Skeletal muscle cell (primary cell): Measurements from ENCODE around the gene EHMT2.
A peak's percentile ranks its signal among the peaks of the same experiment; 100 is the strongest.
"Not testable (repeated sequence)": the region's sequence is repeated elsewhere in the genome, so short reads cannot be mapped to it uniquely, and the experiment has no call there.

ENCODE experiments used
- DNase-seq: peaks from one replicate; pipeline ENCODE4 v3.0.0-alpha.2; 2010; ENCODE audit warnings: low read depth
- H3K4me3 ChIP-seq: 2 replicates; pipeline ENCODE4 v1.5.1; 2011; ENCODE audit warnings: low read depth, mild to moderate bottlenecking, control low read depth, low read length, moderate library complexity

EHMT2 gene

DNA sequence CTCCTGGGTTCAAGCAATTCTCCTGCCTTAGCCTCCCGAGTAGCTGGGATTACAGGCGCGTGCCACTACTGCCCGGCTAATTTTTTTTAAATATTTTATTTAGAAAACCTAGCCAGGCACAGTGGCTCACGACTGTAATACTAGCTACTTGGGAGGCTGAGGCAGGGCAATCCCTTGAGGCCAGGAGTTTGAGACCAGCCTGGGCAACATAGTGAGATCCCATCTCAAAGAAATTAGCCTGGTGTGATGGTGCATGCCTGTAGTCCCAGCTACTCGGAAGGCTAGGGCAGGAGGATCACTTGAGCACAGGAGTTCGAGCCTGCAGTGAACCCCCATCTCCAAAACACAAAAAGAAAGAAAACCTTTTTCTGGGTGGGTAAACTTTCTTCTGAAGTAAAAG, 21.1 kb downstream of the EHMT2 start:
- DNase-seq = no peak
- H3K4me3 ChIP-seq = no peak overlapping the region

DNA sequence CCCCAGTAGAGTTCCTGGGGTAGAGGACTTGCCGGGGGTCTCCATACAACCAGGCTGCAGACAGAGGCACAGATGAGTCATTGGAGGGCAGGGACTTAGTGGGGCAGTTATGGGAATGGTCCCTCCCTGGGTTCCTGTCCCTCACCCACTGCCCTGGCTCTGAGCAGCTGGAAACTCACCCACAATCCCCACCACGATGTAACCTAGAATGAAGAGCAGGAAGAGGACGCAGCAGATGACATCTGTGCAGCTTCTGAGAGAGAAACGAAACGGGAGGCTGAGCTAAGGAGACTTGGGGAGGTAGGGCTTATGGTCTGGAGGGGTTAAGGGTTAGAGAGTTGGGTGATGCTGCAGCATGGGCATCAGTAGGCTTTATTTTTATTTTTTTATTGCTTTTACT, 21.6 kb downstream of the EHMT2 start:
- no peak overlapping the region for H3K4me3 ChIP-seq
- no peak for DNase-seq

GRCh38 chr6:31874836-31875572, 22.5 kb downstream of the EHMT2 start:
- no peak overlapping the region for H3K4me3 ChIP-seq
- no peak for DNase-seq

GRCh38 chr6:31874084-31874670, 23.3 kb downstream of the EHMT2 start:
- DNase-seq = no peak
- no peak overlapping the region for H3K4me3 ChIP-seq

GRCh38 chr6:31871046-31871659, 26.3 kb downstream of the EHMT2 start:
- DNase-seq = no peak
- H3K4me3 ChIP-seq = no peak overlapping the region

DNA sequence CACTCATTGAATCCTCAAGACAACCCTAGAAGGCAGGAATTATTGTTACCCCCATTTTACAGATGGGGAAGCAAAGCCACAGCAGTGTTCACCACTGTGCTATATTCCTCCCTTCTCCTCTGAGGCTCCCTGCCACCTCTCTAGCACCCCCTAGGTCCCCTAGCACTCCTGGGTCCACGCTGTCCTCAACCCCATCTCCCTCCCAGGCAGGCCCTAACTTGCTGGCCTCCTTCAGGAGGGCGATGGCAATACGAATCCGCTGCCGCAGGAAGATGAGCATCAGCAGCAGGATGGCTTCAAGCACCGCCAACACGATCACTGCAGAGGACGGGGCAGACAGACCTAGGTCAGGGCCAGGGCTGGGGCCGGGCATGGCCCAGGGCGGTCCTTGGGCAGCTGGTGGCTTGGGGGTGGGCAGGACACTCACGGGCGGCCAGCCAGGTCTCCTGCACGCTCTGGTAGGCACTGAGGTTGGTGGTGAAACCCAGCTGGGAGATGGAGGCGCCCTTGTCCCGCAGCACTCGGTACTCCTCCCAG, 27.0 kb downstream of the EHMT2 start:
- no peak for DNase-seq
- no peak overlapping the region for H3K4me3 ChIP-seq

- DNase-seq = no peak
- no peak overlapping the region for H3K4me3 ChIP-seq
These were observed 28.2 kb downstream of the EHMT2 start for GRCh38 chr6:31869343-31869742.

- not testable (repeated sequence) for H3K4me3 ChIP-seq, DNase-seq
These were observed 28.9 kb downstream of the EHMT2 start for GRCh38 chr6:31868658-31868971.

DNA sequence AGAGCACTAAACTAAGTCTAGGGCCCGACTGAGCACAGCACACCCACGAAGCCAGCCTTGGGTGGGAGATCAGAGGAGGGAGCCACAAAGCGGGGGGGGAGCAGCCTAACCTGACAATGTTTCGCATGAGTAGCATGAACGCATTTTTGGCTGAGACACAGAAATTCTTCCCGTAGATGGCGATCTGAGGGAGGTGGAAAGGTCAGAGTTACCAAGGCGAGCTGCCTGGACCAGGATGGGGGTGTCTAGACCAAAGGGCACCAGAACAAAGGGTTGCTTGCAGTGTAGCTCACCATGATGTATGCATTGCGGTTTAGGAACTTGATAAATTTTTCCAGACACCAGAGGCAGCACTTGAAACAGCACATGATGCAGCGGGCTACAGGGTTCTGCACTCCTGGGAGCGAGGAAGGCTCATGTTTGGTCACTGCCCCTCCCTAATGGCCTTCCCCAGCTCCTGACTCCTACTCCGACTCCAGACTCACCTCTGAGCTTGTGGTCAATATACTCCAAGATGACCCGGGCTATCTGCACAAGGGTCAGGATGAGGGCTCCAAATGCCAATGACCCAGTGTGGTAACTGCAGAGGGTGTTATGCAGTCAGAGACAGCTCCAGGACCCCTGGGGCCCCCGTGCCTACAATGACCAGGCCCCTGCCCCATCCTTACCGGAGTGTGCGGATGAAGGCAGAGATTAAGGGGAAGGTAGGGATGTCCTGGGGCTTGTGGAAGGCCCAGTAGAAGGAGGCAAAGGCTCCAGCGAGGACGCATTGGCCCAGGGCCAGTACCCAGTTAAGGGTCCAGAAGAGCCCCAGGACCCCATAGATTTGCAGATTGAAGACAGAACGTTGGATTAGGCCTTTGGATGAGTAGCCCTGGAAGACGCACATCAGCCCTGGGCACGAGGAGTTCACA, 32.0 kb downstream of the EHMT2 start:
- no peak for DNase-seq
- no peak overlapping the region for H3K4me3 ChIP-seq

DNA sequence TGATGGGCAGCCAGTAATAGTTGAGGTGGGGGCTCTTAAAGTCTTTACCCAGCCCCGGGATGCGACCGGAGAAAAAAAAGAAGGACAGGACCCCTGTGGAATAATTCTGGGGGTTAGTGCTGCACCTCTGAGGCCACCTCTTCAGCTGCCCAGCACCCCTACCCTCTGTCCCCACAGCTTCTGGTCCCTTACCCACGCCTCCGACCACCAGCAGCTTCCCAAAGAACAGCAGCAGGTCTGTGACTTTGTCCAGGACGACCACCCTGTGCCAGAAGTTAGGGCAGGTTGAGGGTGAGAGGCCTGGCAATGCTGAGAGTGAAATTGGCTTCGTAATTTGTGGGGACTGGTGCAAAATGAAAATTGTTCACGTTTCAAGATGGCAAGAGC, 32.7 kb downstream of the EHMT2 start:
- no peak overlapping the region for H3K4me3 ChIP-seq
- no peak for DNase-seq

GRCh38 chr6:31864123-31864562, 33.4 kb downstream of the EHMT2 start:
- H3K4me3 ChIP-seq = peak overlapping the region; percentile 68
- not testable (repeated sequence) for DNase-seq

DNA sequence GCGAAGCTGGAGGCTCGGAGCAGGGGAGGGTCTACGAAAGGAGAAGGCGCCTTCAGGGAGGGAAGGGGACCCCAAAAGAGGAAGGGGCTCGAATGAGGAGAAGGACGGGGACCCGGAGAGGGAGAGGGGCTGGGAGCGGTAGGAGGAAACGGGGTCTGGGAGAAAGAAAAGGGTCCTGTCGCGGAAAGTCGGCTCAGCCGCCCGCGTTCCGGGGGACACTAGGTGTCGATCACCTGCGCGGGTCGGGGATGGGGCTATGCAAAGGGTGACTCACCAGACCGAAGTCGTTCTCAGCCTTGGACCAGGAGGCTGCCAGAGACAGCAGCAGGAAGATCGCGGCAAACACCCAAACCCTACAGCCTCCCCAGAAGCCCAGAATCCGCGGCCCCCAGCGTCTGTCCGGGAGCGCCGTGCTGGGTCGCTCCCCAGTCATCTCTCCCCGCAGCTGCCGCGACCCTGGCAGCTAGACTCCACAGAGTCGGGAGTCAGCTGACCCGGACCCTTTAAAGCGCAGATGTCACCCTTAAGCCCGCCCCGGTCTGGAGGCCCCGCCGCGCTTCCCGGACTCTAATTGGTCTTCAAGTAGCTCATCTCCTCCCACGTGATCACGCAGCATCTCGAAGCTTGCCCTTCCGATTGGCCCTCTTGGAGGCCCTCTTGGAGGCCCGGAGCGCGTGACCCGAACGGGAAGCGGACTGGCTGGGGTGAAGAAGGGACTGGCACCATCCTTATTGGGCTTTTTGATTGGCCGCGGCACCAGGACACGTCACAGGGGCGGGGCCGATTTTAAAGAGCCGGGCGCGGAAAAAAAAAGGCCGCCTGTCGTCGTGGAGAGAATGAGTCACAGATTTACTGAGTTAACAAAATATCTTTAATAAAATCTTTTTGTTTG, 34.9 kb downstream of the EHMT2 start, which contains the start of gene NEU1:
Gene NEU1 (minus strand): TSS at position 478 of the 892 bp plus-strand sequence. CDS start 45 bp downstream, at position 433.
- peak within 1 kb of the TSS; percentile 75 for H3K4me3 ChIP-seq
- peak; percentile 100 for DNase-seq

GRCh38 chr6:31861919-31862343, 35.6 kb downstream of the EHMT2 start:
- peak overlapping the region; percentile 75 for H3K4me3 ChIP-seq

DNA sequence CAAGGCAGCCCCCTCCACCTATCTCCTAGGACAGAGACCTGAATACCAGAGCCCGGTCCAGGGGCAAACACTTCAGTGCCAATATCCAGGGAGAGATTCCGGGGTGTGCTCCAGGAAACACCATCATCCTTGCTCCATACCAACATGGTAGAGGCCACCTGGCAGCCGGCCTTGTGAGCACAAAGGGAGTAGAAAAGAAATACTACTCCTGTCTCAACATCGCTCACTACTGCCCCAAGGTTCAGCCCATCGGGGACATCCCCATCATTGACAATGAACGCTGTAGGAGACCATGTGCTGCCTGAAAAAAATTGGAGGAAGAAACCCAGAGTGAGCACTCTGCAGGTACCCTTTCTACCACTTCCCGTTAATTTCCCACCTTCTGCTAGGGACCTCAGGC, 36.3 kb downstream of the EHMT2 start:
- H3K4me3 ChIP-seq = no peak overlapping the region
- DNase-seq = no peak

More at GRCh38 chr6:31861919-31862343, 35.6 kb downstream of the EHMT2 start:
- no peak for DNase-seq

DNA sequence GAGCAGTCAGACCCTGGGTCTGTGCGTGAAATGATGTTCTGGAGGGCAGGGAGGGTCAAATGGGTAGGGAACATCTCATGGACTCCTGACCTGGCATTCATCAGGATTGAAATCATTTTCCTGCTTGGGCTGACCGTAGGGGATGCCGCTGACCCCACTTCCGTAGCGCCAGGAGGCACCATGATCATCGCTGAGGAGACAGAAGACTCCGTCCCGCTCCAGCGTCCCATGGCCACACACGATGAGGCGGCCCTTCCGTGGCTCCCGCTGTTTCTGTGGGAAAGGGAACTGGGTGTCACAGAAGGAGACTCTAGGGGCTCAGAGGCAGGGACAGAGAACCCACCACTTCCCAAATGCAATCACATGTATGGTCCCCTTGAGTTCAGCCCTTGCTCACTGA, 37.1 kb downstream of the EHMT2 start:
- DNase-seq = no peak
- H3K4me3 ChIP-seq = no peak overlapping the region

DNA sequence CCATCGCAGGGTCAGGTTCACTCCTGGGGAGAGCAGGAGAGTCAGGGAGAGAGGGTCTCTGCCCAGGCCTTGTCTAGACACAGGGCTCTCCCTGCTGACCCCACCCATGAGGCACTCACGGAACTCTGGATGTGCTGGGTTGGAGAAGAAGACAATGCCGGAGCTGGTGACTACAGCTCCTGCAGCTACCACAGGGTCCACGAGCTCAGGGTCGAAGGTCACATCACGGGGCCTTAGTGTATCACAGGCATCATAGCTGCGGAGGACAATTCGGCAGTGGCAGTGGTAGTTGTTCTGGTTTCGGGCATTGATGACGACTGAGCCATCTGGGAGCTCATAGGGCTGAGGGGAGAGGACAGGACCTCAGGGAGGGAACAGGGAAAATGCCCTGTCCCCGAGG, 37.6 kb downstream of the EHMT2 start:
- no peak overlapping the region for H3K4me3 ChIP-seq
- DNase-seq = no peak

- no peak overlapping the region for H3K4me3 ChIP-seq
- no peak for DNase-seq
These were observed 38.8 kb downstream of the EHMT2 start for GRCh38 chr6:31858707-31859106.

GRCh38 chr6:31857774-31858173, 39.7 kb downstream of the EHMT2 start:
- H3K4me3 ChIP-seq, DNase-seq: not testable (repeated sequence)
